Endothelial cell (in vitro differentiated cells): ENCODE data around the gene PI4KB. TPM values are rescaled to one million over a fixed set of nuclear protein-coding genes. Genes with fewer than 3 reads are reported as not detected.

Source experiments
- DNase-seq: peaks from one replicate; pipeline ENCODE4 v3.0.0; 2021; ENCODE audit warnings: low spot score
- H3K27ac Mint-ChIP-seq: one replicate; pipeline ENCODE4 v1.8.0; 2021; ENCODE audit warnings: mixed read lengths, inconsistent platforms; ENCODE audit not compliant: unreplicated experiment
- H3K27me3 Mint-ChIP-seq: one replicate; pipeline ENCODE4 v1.8.0; 2021; ENCODE audit warnings: mild to moderate bottlenecking, moderate library complexity, mixed read lengths, inconsistent platforms; ENCODE audit not compliant: unreplicated experiment
- H3K36me3 Mint-ChIP-seq: one replicate; pipeline ENCODE4 v1.8.0; 2021; ENCODE audit warnings: mild to moderate bottlenecking, low read depth, mixed read lengths, inconsistent platforms; ENCODE audit not compliant: unreplicated experiment
- H3K4me1 Mint-ChIP-seq: one replicate; pipeline ENCODE4 v1.8.0; 2021; ENCODE audit warnings: mild to moderate bottlenecking, mixed read lengths, inconsistent platforms; ENCODE audit not compliant: unreplicated experiment
- H3K4me3 Mint-ChIP-seq: one replicate; pipeline ENCODE4 v1.8.0; 2021; ENCODE audit warnings: mild to moderate bottlenecking, mixed read lengths, inconsistent platforms; ENCODE audit not compliant: unreplicated experiment
- H3K9me3 Mint-ChIP-seq: one replicate; pipeline ENCODE4 v1.8.0; 2021; ENCODE audit warnings: mixed read lengths, inconsistent platforms; ENCODE audit not compliant: unreplicated experiment
- total RNA-seq: library from RNA; stranded (reverse); fragmentation: NEBNext Ultra II Directional; extraction: Animal tissue kit (Norgen Biotek cat#: 25700); gene quantifications from one replicate; pipeline ENCODE4 v1.2.1, GENCODE V29; 2021; ENCODE audit not compliant: unreplicated experiment
- TF ChIP-seq, protein P1 (sequence below): fragments of 200-600 bp; sonication (generic); IDR thresholded peaks from one replicate; pipeline ENCODE4 v1.5.0; 2021; ENCODE audit warnings: antibody characterized with exemption; ENCODE audit not compliant: unreplicated experiment

Gene PI4KB
- total RNA-seq, 1 donor from 2014 or later = 50.3 TPM

- peak overlapping the region; percentile 42 for H3K27ac Mint-ChIP-seq
- no peak for DNase-seq
- H3K4me3 Mint-ChIP-seq = peak overlapping the region; percentile 59
- TF ChIP-seq, protein P1, sequence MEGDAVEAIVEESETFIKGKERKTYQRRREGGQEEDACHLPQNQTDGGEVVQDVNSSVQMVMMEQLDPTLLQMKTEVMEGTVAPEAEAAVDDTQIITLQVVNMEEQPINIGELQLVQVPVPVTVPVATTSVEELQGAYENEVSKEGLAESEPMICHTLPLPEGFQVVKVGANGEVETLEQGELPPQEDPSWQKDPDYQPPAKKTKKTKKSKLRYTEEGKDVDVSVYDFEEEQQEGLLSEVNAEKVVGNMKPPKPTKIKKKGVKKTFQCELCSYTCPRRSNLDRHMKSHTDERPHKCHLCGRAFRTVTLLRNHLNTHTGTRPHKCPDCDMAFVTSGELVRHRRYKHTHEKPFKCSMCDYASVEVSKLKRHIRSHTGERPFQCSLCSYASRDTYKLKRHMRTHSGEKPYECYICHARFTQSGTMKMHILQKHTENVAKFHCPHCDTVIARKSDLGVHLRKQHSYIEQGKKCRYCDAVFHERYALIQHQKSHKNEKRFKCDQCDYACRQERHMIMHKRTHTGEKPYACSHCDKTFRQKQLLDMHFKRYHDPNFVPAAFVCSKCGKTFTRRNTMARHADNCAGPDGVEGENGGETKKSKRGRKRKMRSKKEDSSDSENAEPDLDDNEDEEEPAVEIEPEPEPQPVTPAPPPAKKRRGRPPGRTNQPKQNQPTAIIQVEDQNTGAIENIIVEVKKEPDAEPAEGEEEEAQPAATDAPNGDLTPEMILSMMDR = no peak
- H3K9me3 Mint-ChIP-seq = no peaks in the 10 kb centered on the region
- peaks cover 15% of the 10 kb centered on the region for H3K27me3 Mint-ChIP-seq
- H3K4me1 Mint-ChIP-seq = peaks cover 44% of the 10 kb centered on the region
- H3K36me3 Mint-ChIP-seq = peaks cover 33% of the 10 kb centered on the region
These were observed 17.1 kb upstream of the PI4KB start for GRCh38 chr1:151344291-151344690.

GRCh38 chr1:151343587-151343986, 16.4 kb upstream of the PI4KB start:
- peaks cover 33% of the 10 kb centered on the region for H3K36me3 Mint-ChIP-seq
- H3K4me3 Mint-ChIP-seq = peak overlapping the region; percentile 12
- H3K9me3 Mint-ChIP-seq = no peaks in the 10 kb centered on the region
- DNase-seq = no peak
- H3K27me3 Mint-ChIP-seq = peaks cover 15% of the 10 kb centered on the region
- H3K27ac Mint-ChIP-seq = no peak overlapping the region
- TF ChIP-seq, protein P1 = no peak
- H3K4me1 Mint-ChIP-seq = peaks cover 44% of the 10 kb centered on the region

DNA sequence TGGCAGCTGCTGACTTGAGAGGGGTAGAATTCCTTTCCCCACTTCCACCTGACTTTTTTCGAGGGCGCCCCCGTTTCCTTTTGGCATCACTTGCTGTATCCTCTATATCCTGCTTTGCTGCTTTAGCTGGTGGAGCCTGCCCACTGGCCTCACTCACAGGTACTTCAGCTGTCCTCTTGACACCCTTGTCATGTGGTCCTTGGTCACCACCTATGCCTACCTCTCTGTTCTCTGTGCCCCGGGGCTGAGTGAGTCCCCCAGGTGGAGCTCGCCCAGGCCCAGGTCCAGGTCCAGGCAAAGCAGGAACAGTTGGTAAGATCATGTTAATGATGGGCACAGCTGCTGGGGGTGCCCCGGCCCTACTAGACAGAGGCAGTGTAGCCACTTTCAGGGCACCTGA, 15.4 kb upstream of the PI4KB start:
- Mint-ChIP-seq H3K36me3 (peaks cover 32% of the 10 kb centered on the region), H3K9me3 (no peaks in the 10 kb centered on the region), H3K4me3 (no peak overlapping the region), H3K27me3 (peaks cover 15% of the 10 kb centered on the region), H3K4me1 (peaks cover 38% of the 10 kb centered on the region), H3K27ac (peak overlapping the region; percentile 36)
- DNase-seq = no peak
- TF ChIP-seq, protein P1 = no peak

DNA sequence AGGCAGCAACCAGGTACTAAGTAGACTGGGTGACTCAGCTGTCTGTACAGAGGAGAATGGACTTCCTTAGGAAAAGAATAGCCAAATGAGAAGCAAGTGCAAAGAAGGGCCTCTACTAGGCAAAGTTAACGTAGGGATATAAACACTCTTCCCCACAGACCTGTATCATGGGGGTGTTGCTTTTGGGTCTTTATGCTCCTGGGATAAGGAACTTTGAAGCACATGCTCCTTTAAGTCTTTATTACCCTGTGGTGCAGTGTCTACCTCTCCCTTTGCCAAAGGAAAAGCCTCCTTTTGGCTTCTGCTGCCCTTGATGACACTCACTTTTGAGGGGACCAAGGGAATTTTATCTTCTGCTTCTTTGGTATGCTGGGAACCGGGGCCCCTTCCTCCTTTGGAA, 14.8 kb upstream of the PI4KB start:
- H3K27ac Mint-ChIP-seq = peak overlapping the region; percentile 50

More for the DNA sequence above, 14.8 kb upstream of the PI4KB start:
- peaks cover 26% of the 10 kb centered on the region for H3K36me3 Mint-ChIP-seq
- no peak for DNase-seq
- no peaks in the 10 kb centered on the region for H3K9me3 Mint-ChIP-seq
- TF ChIP-seq, protein P1 = no peak
- H3K4me1 Mint-ChIP-seq = peaks cover 32% of the 10 kb centered on the region
- H3K27me3 Mint-ChIP-seq = peaks cover 9% of the 10 kb centered on the region
- no peak overlapping the region for H3K4me3 Mint-ChIP-seq
